HG02943 (cell line): ENCODE measurements around the gene STRIP1.
"Not testable (repeated sequence)": the region's sequence is repeated elsewhere in the genome, so short reads cannot be mapped to it uniquely, and the experiment has no call there.

Experiments used
- ATAC-seq: cut with Tn5 transposase; IDR thresholded peaks from one replicate; pipeline ENCODE4 v1.9.1; 2021; ENCODE audit warnings: mild to moderate bottlenecking, low read depth, moderate library complexity; ENCODE audit not compliant: unreplicated experiment

STRIP1 gene

GRCh38 chr1:110067479-110067892 is 33.1 kb downstream of the STRIP1 start:
- ATAC-seq: no peak

- no peak for ATAC-seq
Measured at GRCh38 chr1:110067893-110068645, 33.6 kb downstream of the STRIP1 start.

- no peak for ATAC-seq
Measured at GRCh38 chr1:110068646-110069403, 34.4 kb downstream of the STRIP1 start.

- no peak for ATAC-seq
Measured at GRCh38 chr1:110069404-110070281, 35.2 kb downstream of the STRIP1 start.

GRCh38 chr1:110070282-110070669 is 35.9 kb downstream of the STRIP1 start:
- ATAC-seq: no peak

GRCh38 chr1:110070671-110071242 is 36.3 kb downstream of the STRIP1 start, which contains the start of gene ALX3:
ALX3 (minus strand) TSS chr1:110070672; CDS start chr1:110070612, 60 bp downstream.
- ATAC-seq: no peak

GRCh38 chr1:110074166-110074565 is 39.7 kb downstream of the STRIP1 start:
- no peak for ATAC-seq

- no peak for ATAC-seq
Measured at GRCh38 chr1:110076789-110077500, 42.5 kb downstream of the STRIP1 start.

GRCh38 chr1:110079995-110080394 is 45.6 kb downstream of the STRIP1 start:
- ATAC-seq: not testable (repeated sequence)

- no peak for ATAC-seq
Measured at GRCh38 chr1:110081061-110081460, 46.6 kb downstream of the STRIP1 start.

GRCh38 chr1:110082477-110082876 is 48.1 kb downstream of the STRIP1 start:
- ATAC-seq: no peak

GRCh38 chr1:110083061-110083865 is 48.8 kb downstream of the STRIP1 start:
- no peak for ATAC-seq

GRCh38 chr1:110083866-110084226 is 49.4 kb downstream of the STRIP1 start:
- ATAC-seq: no peak

GRCh38 chr1:110084227-110085078 is 50.0 kb downstream of the STRIP1 start:
- ATAC-seq: no peak

GRCh38 chr1:110085671-110086070 is 51.2 kb downstream of the STRIP1 start:
- no peak for ATAC-seq

- ATAC-seq: no peak
Measured at GRCh38 chr1:110086961-110087360, 52.5 kb downstream of the STRIP1 start.

- no peak for ATAC-seq
Measured at GRCh38 chr1:110087812-110088738, 53.7 kb downstream of the STRIP1 start.
